Measurements from ENCODE around the gene HEXA. TPM values are rescaled to one million over a fixed set of nuclear protein-coding genes. Genes with fewer than 3 reads are reported as not detected.

The HEXA gene
- polyA plus RNA-seq, 1 experiment, result 191 TPM

GRCh38 chr15:72342385-72342784 is 33.4 kb downstream of the HEXA start:
- Histone ChIP-seq H3K27me3 (ENCODE audit: control insufficient read depth, insufficient read depth, low read length) (no peaks in the 10 kb centered on the region), H3K9me3 (ENCODE audit: control insufficient read depth, insufficient read depth, low read length) (no peaks in the 10 kb centered on the region), H3K27ac (ENCODE audit: low read depth, low read length) (no peak overlapping the region), H3K4me3 (ENCODE audit: low read depth, low read length) (no peak overlapping the region)
- peak; percentile 54 for TF ChIP-seq CTCF (IDR thresholded peaks at IDR 0.05; ENCODE audit: low read depth, low read length)
- CTCF ChIA-PET, result no interaction called here
- DNase-seq (ENCODE audit: low read depth, low spot score), result no peak
- POLR2A ChIA-PET, result no interaction called here

GRCh38 chr15:72341361-72341760 is 34.5 kb downstream of the HEXA start:
- Histone ChIP-seq H3K27ac (ENCODE audit: low read depth, low read length) (no peak overlapping the region), H3K4me3 (ENCODE audit: low read depth, low read length) (no peak overlapping the region), H3K9me3 (ENCODE audit: control insufficient read depth, insufficient read depth, low read length) (no peaks in the 10 kb centered on the region), H3K27me3 (ENCODE audit: control insufficient read depth, insufficient read depth, low read length) (no peaks in the 10 kb centered on the region)
- TF ChIP-seq CTCF (IDR thresholded peaks at IDR 0.05; ENCODE audit: low read depth, low read length), result peak; percentile 28
- DNase-seq (ENCODE audit: low read depth, low spot score), result no peak
- ChIA-PET CTCF (interaction anchor here (0.5 kb wide), 1 partner anchor 27 kb away, joined by 5 read pairs; no protein-coding TSS in a partner anchor), POLR2A (no interaction called here)

- no peak overlapping the region for H3K27ac ChIP-seq (ENCODE audit: low read depth, low read length)
- H3K27me3 ChIP-seq (ENCODE audit: control insufficient read depth, insufficient read depth, low read length), result no peaks in the 10 kb centered on the region
- TF ChIP-seq CTCF (IDR thresholded peaks at IDR 0.05; ENCODE audit: low read depth, low read length), result no peak
- CTCF ChIA-PET, result interaction anchor here (1.3 to 3.0 kb wide), 2 partner anchors 28 to 260 kb away, joined by 3 to 11 read pairs; no protein-coding TSS in a partner anchor
- POLR2A ChIA-PET, result interaction anchor here (0.8 to 2.7 kb wide), 4 partner anchors 12 to 167 kb away, joined by 3 to 19 read pairs (median 6); partner anchors contain the start of genes HEXA and PKM
- H3K9me3 ChIP-seq (ENCODE audit: control insufficient read depth, insufficient read depth, low read length), result no peaks in the 10 kb centered on the region
- DNase-seq (ENCODE audit: low read depth, low spot score), result no peak
- no peak overlapping the region for H3K4me3 ChIP-seq (ENCODE audit: low read depth, low read length)
Observed at GRCh38 chr15:72340366-72340765, 35.4 kb downstream of the HEXA start.

GRCh38 chr15:72339777-72340177 is 36.0 kb downstream of the HEXA start:
- peak overlapping the region; percentile 87 for H3K27ac ChIP-seq (ENCODE audit: low read depth, low read length)
- ChIA-PET CTCF (interaction anchor here (1.3 to 3.0 kb wide), 2 partner anchors 27 to 260 kb away, joined by 3 to 11 read pairs; no protein-coding TSS in a partner anchor), POLR2A (interaction anchor here (0.8 to 2.7 kb wide), 5 partner anchors 13 to 168 kb away, joined by 3 to 19 read pairs (median 5); partner anchors contain the start of genes HEXA and PKM)
- H3K27me3 ChIP-seq (ENCODE audit: control insufficient read depth, insufficient read depth, low read length), result no peaks in the 10 kb centered on the region
- DNase-seq (ENCODE audit: low read depth, low spot score), result peak; percentile 80
- H3K9me3 ChIP-seq (ENCODE audit: control insufficient read depth, insufficient read depth, low read length), result no peaks in the 10 kb centered on the region
- no peak overlapping the region for H3K4me3 ChIP-seq (ENCODE audit: low read depth, low read length)
- no peak for TF ChIP-seq CTCF (IDR thresholded peaks at IDR 0.05; ENCODE audit: low read depth, low read length)

GRCh38 chr15:72338617-72339321 is 37.0 kb downstream of the HEXA start:
- H3K27me3 ChIP-seq (ENCODE audit: control insufficient read depth, insufficient read depth, low read length), result no peaks in the 10 kb centered on the region
- TF ChIP-seq CTCF (IDR thresholded peaks at IDR 0.05; ENCODE audit: low read depth, low read length), result no peak
- DNase-seq (ENCODE audit: low read depth, low spot score), result peak; percentile 82
- H3K27ac ChIP-seq (ENCODE audit: low read depth, low read length), result peak overlapping the region; percentile 87
- ChIA-PET CTCF (interaction anchor here (0.6 to 3.0 kb wide), 2 partner anchors 23 to 26 kb away, joined by 4 to 11 read pairs; no protein-coding TSS in a partner anchor), POLR2A (interaction anchor here (0.7 to 2.7 kb wide), 6 partner anchors 19 to 137 kb away, joined by 3 to 19 read pairs (median 3); partner anchors contain the start of genes CELF6, HEXA and PKM)
- no peaks in the 10 kb centered on the region for H3K9me3 ChIP-seq (ENCODE audit: control insufficient read depth, insufficient read depth, low read length)
- no peak overlapping the region for H3K4me3 ChIP-seq (ENCODE audit: low read depth, low read length)

Measured in AG04450 (cell line).